NCI-H748 (cell line): ENCODE results near the gene FUT7.

Experiments
- DNase-seq: peaks from one replicate; lab custom pipeline; 2025; ENCODE audit not compliant: unreplicated experiment; lab: John Stamatoyannopoulos, UW

The FUT7 gene

DNA sequence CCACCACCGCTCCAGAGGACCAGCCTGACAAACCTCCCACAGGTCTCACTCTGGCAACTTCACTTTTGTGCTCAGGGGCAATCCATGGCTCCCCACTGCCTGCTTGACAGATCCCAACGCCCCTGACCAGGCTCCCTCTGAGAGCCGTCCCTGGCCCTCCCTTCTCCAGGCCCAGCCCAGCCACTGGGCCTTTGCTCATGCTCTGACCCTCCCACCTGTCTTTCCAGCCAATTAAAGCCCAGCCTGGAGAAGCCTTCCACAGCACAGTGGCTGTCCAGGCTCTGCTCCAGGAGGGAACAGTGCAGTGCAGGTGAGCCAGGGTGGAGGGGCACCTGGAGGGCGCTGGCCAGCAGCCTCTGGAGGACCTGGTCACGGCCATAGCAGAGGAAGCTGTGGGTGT, 18.7 kb upstream of the FUT7 start:
- peak; percentile 21 for DNase-seq

GRCh38 chr9:137049544-137050449, 17.9 kb upstream of the FUT7 start:
- DNase-seq, result peak; percentile 75

- DNase-seq, result peak; percentile 31
These were observed 17.0 kb upstream of the FUT7 start for GRCh38 chr9:137048655-137049543.

GRCh38 chr9:137046088-137046787, 14.3 kb upstream of the FUT7 start, which contains the start of gene NPDC1:
Gene NPDC1 (minus strand): TSS chr9:137046177. CDS start chr9:137045989, 188 bp downstream.
- DNase-seq, result peak; percentile 88

- peak; percentile 58 for DNase-seq
These were observed 13.6 kb upstream of the FUT7 start for GRCh38 chr9:137045294-137046087.

DNA sequence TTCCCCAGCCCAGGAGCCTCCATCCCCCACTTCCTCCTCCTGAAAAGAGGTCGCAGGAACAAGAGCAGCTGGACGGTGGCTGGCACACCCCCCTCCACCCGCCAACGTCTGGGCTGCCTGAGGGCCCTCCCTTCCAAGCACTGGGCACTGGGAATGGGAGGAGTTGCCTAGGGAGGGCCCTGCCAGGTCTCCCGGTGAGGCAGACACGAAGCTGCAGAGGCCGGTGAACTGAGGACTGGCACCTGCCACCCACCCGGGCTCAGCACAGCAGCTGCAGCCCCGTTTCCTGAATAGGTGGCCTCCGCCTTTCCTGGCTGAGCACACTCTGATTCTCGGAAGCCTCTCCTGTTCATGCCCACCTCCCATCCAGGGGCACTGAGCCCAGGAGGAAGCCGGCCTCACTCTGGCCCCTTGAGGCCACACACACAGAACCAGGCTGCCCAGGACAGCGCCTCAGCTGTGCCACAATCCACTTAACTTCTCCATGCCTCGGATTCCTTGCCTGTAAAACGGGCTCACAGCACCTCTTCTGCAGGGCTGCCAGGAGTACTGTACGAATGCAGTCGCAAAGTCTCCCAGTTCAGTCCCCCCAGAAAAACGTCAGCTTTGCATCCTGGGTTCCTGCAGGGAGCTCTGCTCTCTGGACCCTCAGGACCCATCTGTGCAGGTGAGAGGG, 12.8 kb upstream of the FUT7 start:
- DNase-seq, result peak; percentile 48

DNA sequence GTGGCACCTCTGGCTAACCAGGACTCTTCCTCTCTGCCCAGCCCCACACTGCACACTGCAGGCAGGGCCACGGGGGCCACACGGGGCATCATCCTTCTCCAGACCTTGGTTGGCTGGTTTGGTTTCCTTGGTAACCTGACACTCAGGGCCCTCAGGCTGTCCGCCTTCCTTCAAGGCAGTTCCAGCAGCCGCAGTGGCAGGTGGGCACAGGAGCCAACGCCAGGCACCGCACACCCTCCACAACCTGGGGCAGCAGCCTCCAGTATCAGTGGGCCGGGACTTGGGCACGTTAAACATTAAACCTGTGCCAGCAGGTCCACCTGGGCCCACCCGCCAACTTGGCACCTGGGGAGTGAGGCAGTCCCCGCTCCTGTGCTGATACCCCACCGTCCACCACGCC, 12.1 kb upstream of the FUT7 start:
- DNase-seq, result no peak

- no peak for DNase-seq
These were observed 11.2 kb upstream of the FUT7 start for GRCh38 chr9:137042751-137043727.

- DNase-seq, result no peak
These were observed 9.2 kb upstream of the FUT7 start for GRCh38 chr9:137041124-137041523.

- no peak for DNase-seq
These were observed 8.7 kb upstream of the FUT7 start for GRCh38 chr9:137040568-137040967.

GRCh38 chr9:137039611-137040366, 7.9 kb upstream of the FUT7 start:
- DNase-seq, result no peak

DNA sequence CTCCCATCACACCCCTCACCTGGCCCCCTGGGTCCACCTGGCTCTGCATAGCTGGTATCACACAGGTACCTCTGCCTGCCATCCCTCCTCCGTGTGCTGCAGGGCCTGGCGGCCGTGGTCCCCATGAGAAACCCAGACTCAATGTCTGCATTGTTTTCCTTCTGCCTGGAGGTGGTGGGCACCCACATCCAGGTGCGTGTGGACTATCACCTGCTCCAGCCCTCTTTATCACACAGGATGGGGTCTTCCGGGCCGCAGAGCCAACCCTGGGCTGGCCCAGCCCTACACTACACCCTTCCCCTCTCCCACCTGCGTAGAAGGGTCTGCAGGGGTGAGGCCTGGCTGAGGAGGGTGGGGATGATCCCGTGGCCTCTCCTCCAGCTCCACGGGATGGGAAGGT, 7.0 kb upstream of the FUT7 start:
- DNase-seq, result no peak

DNA sequence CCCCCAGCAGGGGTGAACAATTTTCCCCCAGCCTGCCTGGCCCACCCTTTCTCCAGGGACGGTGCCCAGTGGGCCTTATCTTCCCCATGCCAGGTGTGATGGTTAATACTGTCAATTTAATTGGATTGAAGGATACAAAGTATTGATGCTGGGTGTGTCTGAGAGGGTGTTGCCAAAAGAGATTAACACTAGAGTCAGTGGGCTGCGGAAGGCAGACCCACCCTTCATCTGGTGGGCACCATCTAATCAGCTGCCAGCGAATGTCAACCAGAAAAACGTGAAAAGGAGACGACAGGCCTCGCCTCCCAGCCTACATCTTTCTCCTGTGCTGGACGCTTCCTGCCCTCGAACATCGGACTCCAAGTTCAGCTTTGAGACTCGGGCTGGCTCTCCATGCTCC, 5.6 kb upstream of the FUT7 start:
- DNase-seq, result no peak

- DNase-seq, result no peak
These were observed 5.1 kb upstream of the FUT7 start for GRCh38 chr9:137037035-137037434.

DNA sequence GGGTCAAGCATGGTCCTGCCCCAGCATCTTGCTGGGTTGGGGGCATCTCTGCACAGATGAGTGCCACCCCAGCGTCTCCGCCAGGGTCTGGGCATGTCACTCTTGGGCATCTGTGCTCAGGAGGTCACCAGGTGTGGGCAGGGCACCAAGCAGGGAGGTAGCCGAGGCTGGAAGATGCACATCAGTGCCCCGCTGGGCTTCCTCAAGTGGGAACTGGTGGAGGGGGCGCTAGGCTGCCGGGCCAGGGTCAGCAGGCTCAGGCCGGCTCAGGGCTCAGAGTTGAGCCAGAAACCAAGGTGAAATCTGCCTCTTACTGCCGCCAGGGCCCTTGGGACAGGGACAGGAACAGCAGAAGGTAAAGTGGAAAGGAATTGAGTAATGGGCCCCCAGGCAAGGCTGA, 4.0 kb upstream of the FUT7 start:
- DNase-seq, result no peak

DNA sequence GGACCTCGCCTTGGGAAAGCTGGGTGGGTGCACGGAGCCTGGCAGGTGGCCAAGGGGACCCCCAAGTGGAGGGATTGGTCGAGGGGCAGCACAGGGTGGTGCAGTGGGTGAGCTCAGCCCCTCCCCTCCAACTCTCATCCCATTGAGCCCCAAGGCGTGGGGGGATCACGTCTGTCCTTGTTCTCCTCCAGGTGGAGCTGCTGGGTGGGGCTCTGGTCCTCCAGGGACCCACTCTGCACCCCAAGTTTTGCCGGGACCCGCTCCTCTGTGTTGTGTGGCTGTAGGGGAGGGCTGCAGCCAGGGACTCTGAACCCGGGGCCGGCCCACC, 3.6 kb upstream of the FUT7 start:
- no peak for DNase-seq

DNA sequence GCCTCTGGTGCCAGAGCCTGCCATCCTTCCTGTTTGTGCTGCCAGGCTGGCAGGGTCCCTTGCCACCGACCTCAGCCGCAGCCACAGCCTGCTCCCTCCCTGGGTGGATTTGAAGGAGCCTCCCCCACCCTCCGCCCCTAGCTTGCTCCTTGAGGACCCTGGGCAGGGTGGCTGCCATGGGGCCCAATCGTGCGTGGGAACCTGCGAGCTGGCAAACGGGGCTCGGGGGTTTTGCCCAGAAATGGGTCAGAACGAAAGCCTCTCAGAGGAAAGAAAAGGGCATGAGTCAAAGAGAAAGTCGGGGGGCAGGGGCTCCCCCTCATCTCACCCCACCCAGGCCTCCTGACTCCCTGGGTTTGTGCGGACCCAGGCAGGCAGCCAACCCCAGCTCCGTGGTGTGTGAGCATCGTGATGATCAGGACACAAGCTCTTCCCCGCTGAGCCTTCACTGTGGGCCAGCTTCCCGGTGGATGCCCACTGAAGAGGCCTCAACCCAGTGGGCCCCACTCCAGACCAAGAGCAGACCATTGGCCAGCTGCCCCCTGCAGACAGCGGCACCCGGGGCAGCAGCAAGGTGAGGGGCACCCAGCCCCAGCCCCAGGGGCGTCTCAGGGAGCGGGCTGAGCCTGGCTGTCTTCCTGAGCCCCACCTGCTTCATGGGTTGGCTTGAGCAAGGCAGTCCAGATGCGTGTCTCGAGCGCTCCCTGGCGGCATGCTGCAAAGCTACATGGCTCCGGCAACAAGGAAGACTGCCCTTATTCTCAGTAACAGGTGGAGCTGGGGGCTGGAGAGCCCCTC, 3.0 kb upstream of the FUT7 start:
- peak; percentile 88 for DNase-seq
